ENCODE measurements around the gene COX19.

DNA sequence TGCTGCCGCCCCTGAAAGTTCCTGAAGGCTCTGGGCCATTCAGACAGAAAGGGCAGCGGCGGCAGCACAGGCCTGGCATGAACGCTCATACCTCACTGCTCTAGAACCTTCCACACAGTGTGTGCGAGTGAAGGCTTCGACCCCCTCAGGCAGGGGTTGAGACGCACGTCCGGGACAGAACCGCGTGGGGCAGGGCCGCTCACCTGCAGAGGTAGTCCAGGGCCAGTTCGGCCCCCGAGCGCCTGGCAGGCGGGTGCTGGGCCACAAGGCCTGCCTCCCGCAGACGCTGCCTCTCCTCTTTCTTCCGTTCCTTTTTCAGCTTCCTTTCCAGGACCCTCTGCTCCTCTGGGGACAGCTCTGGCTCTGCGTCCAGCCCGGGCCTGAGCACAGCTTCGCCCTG, 34.4 kb upstream of the COX19 start:
- TF ChIP-seq, protein P1, sequence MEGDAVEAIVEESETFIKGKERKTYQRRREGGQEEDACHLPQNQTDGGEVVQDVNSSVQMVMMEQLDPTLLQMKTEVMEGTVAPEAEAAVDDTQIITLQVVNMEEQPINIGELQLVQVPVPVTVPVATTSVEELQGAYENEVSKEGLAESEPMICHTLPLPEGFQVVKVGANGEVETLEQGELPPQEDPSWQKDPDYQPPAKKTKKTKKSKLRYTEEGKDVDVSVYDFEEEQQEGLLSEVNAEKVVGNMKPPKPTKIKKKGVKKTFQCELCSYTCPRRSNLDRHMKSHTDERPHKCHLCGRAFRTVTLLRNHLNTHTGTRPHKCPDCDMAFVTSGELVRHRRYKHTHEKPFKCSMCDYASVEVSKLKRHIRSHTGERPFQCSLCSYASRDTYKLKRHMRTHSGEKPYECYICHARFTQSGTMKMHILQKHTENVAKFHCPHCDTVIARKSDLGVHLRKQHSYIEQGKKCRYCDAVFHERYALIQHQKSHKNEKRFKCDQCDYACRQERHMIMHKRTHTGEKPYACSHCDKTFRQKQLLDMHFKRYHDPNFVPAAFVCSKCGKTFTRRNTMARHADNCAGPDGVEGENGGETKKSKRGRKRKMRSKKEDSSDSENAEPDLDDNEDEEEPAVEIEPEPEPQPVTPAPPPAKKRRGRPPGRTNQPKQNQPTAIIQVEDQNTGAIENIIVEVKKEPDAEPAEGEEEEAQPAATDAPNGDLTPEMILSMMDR (IDR thresholded peaks at IDR 0.05; ENCODE audit: low read depth, low read length): no peak
- no peak for TF ChIP-seq MYC (IDR thresholded peaks at IDR 0.05; ENCODE audit: low read depth, low read length)
- TF ChIP-seq POLR2A (IDR thresholded peaks at IDR 0.05; ENCODE audit: extremely low read depth, insufficient read length): no peak

Data from NB4 (cell line).